NAMALWA (cell line): Measurements from ENCODE around the gene MIAT.
A peak's percentile ranks its signal among the peaks of the same experiment; 100 is the strongest.

ENCODE experiments used
- DNase-seq: peaks from one replicate; pipeline ENCODE4 v3.0.0-alpha.2; 2015; ENCODE audit warnings: low spot score

The MIAT gene

GRCh38 chr22:26700462-26700861 lies 43.1 kb downstream of the MIAT start:
- no peak for DNase-seq

- DNase-seq, result no peak
These were observed 43.5 kb downstream of the MIAT start for GRCh38 chr22:26700886-26701285.

- DNase-seq, result no peak
These were observed 43.9 kb downstream of the MIAT start for GRCh38 chr22:26701323-26701722.

GRCh38 chr22:26702906-26703830 lies 45.8 kb downstream of the MIAT start:
- no peak for DNase-seq

GRCh38 chr22:26705379-26705778 lies 48.0 kb downstream of the MIAT start:
- DNase-seq, result peak; percentile 16

GRCh38 chr22:26707090-26707489 lies 49.7 kb downstream of the MIAT start:
- DNase-seq, result no peak

GRCh38 chr22:26707581-26707980 lies 50.2 kb downstream of the MIAT start:
- DNase-seq, result no peak

- DNase-seq, result no peak
These were observed 51.0 kb downstream of the MIAT start for GRCh38 chr22:26708256-26709009.

- DNase-seq, result no peak
These were observed 52.4 kb downstream of the MIAT start for GRCh38 chr22:26709617-26710390.

- DNase-seq, result peak; percentile 10
These were observed 54.0 kb downstream of the MIAT start for GRCh38 chr22:26711205-26711963.

GRCh38 chr22:26712158-26712557 lies 54.8 kb downstream of the MIAT start:
- no peak for DNase-seq

- no peak for DNase-seq
These were observed 56.5 kb downstream of the MIAT start for GRCh38 chr22:26713823-26714449.

GRCh38 chr22:26714971-26715370 lies 57.6 kb downstream of the MIAT start:
- no peak for DNase-seq

- no peak for DNase-seq
These were observed 58.1 kb downstream of the MIAT start for GRCh38 chr22:26715392-26715936.

GRCh38 chr22:26718488-26718887 lies 61.1 kb downstream of the MIAT start:
- no peak for DNase-seq

GRCh38 chr22:26718905-26719304 lies 61.5 kb downstream of the MIAT start:
- no peak for DNase-seq

GRCh38 chr22:26722159-26722558 lies 64.8 kb downstream of the MIAT start:
- DNase-seq, result no peak

GRCh38 chr22:26724414-26724813 lies 67.0 kb downstream of the MIAT start:
- DNase-seq, result no peak

GRCh38 chr22:26725012-26725676 lies 67.8 kb downstream of the MIAT start:
- DNase-seq, result no peak
